Islet of Langerhans (tissue), 1 donor: ENCODE measurements around the gene NPW.
"Not testable (repeated sequence)": the region's sequence is repeated elsewhere in the genome, so short reads cannot be mapped to it uniquely, and the experiment has no call there.

ENCODE experiments used
- FAIRE-seq: peaks from one replicate; lab custom pipeline; 2011; peaks lifted over from hg19 to GRCh38; lab: Jason Lieb, UNC

NPW gene

DNA sequence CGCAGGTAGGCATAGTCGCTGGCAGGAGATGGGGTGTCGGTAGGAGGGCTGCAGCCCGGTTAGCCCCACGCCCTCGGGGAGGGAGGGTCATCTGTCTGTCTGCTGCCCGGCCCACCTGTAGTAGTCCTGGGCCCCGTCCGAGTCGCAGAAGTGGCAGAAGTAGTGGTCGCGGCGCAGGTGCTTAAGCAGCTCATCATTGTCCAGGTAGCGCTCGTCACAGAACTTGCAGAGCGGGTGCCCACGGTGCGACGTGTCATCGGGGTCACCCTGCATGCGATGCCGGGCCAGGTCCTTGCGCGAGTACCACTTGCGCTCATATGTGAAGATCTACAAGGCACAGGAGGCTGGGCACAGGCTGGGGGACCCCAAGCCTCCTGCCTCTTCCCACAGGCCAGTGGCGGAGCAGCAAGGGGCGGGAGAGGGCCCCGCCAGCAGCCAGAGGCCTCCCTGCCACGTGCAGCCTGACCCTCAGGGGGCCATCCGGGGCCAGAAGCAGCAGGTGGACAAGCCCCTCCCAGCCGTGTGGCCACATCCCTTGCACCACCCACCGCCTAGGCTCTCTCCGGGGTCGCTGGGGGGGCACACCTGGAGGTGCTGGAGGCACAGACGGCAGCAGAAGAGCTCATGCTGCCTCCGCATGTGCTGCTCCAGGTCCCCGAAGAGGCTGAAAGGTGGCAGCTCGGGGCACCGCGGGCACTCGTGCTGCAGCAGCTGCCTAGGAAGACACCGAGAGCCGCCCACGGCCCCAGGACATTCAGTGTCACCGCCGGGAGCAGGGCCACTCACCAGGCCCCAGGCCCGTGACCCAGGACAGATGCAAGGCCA lies 17.0 kb upstream of the NPW start:
- FAIRE-seq, result no peak

DNA sequence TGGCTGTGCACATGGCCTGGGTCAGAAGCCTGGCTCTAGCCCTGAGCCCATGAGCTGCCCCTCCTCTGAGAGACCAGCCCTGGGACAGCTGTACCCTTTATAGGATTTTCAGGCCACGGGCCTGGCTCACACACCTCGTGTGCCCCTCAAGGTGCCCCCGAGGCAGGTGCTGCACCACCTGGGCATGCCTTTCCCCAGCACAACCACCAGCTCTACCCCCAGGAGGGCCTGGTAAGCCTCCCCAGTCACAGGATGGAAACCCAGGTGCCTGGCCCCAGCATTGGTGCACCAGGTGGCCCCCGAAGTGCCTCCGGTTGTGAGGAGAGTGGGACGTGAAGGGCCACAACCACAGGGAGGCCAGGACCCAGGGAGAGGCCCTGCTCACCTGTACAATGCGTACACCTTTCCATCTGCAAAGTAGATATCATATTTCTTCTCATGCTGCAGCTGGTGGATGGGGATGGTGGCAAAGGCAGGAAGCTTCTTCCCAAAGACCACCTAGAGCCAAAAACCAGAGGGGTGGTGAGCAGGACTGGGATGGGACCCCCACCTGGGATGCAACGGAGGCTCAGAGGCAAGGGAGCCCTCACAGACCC lies 16.3 kb upstream of the NPW start:
- FAIRE-seq, result no peak

DNA sequence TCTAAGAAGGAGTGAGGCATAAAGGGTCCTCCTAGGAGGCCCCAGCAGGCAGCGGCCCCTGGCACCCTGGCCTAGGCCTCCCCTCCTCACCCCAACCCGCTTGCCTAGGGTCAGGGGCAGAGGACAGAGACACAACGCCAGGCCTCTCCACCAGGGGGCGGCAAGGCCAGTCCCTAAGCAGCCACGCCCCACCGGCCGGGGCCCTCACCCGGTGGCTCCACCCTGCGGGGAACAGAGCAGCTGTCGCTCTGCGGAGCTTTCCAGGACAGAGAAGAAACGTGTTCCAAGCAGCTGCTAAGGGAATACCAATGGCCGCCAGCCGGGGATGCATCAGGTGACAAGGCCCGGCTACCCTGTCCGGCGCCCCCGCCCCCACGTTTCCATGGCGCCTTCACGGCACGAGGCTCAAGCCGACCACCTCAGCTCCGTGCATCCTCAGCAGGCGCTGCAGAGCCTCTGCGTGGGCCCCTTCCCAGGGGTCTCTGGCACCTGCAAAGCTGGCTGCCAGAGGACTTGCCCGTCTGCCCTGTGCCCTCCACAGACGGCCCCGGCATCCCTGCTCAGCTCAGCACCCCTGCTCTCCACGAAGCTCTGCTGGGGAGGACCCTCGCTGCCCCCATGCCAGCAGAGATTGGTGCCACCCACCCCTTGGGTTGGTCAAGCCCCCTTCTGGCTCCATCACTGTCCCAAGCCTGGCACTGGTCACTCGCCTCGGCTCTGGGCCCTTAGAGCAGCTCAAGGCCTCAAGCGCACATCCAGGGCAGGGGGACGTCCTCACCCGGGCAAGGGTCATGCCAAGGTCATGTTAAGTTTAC lies 15.6 kb upstream of the NPW start:
- FAIRE-seq, result no peak

DNA sequence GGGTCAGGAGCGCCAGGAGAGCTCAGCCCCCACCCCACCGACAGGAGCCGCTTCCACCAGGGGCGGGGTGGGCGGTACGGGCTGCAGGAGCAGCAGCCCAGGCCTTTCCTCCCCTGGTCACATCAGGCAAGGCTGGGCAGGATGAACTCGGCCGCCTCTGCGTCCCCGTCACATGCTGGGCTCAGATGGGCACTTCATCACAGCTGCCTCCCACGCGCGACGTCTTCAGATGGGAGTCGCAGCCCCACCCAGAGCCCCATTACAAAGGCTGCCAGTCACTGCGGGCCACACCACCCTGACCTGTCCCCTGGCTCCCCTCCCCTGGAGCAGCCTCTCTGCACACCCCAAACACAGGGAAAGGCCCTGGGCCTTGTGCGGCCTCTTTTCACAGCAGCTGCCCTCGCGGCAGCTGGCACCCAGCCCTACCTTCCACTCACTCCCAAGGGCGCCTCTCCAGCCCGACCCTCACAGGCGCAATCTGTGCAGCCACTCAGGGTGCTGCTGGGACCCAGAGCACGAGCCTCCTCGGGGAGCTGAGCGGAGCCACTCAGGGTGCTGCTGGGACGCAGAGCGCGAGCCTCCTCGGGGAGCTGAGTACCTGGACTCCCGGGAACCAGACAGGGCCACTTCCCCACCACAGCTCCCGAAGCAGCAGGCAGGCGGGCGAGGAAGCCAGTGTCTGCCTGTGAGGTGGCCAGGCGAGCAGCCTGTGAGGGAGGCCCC lies 14.6 kb upstream of the NPW start:
- no peak for FAIRE-seq

DNA sequence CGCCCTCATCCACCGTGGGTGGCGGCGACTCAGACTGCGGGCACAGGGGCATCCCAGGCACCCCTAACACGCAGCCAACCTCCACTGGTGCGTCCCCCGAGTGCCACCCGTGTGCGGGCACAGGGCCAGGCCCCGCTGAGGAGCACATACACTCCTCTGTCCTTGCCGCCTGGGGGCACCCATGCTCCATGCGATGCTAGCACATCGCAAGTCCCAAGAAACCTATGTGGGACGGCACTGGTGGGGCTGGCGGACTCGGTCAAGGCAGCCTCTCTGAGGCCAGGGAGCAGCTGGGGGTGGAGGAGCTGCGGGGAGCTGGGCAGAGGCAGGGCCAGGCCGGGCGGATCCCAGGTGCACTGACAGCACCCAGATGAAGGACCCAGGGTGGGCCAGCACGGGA lies 13.9 kb upstream of the NPW start:
- FAIRE-seq, result no peak

DNA sequence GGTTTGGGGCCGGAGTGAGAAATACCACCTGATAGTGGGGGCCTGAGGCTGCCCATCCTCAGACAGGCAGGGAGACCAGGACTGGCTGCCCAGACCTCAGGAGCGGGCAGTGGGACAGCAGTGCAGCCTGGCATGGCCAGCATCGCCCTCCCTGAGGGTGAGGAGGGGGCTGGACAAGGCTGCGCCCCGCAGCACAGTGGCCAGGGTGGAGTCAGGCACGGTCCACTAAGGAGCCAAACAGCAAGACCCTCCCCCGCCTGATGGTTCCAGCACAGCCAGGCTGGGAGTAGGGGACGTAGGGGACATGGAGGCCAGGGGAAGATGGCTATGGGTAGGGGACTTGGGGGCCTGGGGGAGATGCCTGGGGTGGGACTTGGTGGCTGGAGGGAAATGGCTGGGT lies 13.3 kb upstream of the NPW start:
- no peak for FAIRE-seq

DNA sequence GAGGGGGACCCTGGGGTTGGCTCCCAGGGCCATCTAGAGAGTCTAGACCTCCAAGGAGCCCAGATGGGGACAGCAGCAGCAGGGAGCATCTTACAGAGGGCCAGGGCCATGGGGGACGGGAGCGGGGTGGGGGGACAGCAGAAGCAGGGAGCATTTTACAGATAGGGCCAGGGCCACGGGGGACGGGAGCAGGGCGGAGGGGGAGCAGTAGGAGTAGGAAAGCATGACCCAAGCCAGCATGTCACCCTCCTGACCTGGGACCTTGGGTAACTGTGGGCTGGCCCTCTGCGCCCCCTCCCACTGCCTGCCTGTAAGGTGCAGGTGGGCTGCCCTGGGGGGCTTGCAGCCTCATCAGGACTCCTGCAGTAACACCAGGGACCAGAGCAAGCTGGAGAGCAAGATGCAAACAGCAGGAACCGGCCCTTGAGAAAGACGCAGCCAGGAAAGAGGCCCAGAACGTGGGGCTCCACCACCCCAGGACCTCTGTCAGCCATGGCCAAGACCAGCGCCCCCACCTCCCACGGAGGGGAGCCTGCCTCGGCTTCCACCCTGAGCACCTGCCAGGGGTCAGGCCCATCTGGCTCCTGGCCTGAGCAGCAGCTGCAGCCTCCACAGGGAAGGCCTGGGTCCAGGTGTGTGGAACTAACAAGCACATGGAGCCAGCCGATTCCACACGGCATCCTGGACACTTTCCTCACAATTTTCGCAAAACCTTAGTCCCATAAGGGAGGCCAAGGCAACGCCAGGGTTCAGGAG lies 12.3 kb upstream of the NPW start:
- FAIRE-seq, result no peak

DNA sequence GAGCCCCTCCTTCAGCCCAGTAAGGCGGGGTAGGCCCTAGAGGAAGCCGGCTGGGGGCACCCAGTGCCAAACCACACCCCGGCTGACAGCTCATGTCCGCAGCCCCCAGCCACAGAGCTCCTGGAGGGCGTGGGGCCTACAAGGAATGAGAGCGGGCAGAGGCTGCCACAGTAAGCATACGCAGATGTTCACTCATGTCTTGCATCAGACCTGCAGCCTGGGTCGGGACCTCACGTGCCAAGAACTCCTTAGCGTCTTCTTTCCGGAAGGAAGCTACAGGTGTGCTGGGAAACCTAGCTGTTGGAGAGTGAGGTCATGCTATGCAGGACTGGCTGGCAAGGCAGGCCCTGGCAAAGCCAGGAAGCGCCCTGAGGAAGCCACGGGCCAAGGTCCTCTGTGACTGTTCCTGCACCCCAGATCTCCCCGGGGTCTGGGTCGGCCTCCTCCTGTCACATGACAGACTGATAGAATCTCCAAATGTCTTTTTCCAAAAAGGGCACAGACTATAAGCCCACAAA lies 11.5 kb upstream of the NPW start:
- FAIRE-seq, result no peak

DNA sequence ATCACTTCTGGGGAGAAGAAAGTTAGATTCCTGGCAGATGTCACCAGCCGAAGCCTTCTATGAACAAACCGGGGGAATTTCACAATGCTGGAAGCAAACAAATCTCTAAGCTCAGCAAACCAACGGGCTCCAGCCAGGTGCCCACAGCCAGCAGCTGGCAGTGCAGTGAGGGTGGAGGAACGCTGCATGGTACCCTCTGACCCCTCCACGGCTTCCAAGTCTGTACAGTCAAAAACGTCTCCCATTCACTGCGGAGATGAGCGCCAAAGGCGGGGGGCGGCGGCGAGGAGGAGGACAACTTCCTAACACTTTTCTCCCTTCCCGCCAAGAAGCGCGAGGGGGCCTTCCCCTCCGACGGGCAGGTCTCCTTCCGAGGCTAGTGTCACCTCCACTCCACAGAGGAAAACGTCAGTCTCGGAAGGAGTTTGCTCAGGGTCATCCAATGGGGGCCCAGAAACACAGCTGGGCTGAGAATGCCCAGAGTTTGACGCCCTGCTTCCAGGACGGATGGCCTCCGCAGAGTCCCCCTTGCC lies 10.9 kb upstream of the NPW start:
- FAIRE-seq, result no peak

DNA sequence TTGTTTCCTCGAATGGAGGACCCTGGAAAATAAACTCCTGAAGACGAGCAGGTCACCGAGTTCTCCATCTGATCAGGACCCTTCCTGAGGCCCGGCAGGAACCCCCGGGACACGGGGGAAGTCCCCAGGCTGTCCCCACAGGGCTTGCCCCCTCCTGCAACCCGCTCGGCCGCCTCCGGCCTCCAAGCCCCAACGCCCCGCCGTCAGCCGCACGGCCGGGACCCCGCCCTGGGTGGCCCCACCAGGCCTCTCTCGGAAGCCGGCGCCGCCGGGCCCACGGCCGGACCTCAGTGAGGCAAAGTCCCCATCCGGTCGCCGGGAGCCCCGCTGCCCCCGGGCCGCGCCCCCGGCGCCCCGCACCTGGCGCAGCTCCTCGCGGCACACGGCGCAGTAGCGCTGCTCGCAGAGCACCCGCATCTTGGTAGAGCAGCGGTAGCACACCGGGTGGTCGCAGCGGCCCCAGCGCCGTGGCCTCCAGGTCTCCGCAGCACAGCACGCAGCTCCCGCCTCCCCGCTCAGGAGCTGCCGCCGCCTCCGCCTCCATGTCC lies 10.3 kb upstream of the NPW start:
- FAIRE-seq, result no peak

DNA sequence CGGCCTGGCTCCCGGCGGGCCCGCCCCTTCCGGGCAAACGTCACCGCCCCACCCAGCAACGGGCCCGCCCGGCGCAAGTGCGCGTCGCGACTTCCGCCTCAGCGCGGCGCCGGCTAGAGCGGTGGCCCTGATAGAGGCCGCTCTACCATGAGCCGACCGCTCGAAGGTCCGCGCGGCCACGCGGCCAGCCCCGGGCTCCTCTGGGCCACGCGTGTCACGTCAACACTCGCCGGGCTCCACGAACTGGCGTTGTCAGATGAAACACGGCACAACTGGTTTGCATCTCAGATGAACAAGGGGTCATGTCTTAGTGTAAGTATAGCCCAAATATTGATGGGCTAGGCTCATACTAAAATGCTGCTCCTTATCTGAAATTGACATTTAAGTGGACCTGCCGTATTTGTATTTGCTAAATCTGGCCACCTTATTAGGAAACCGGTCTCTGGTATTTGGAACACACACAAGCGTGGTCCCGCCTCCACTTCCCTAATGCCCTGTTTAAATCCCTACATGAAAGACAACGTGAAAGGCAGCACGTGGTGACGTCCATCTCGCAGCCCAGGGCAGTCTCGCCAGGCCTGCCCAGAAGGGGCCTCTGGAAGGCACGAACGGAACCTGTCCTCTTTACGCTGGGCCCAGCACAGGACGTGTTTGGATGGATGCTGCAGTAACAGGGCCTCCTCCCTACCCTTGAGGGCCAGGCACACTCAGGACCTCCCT lies 9.6 kb upstream of the NPW start, which contains the start of gene ZNF598:
ZNF598 (minus strand) TSS at position 31 of the 720 bp plus-strand sequence.
- FAIRE-seq, result no peak

DNA sequence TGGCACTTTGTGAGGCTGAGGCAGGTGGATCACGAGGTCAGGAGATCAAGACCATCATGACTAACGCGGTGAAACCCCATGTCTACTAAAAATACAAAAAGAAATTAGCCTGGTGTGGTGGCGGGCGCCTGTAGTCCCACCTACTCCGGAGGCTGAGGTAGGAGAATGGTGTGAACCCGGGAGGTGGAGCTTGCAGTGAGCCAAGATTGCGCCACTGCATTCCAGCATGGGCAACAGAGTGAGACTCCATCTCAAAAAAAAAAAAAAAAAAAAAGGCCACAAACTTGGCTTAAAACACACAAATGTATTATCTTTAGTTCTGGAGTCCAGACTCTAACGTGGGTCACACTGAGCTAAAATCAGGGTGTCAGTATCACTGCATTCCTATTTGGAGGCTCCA lies 7.9 kb upstream of the NPW start:
- not testable (repeated sequence) for FAIRE-seq

DNA sequence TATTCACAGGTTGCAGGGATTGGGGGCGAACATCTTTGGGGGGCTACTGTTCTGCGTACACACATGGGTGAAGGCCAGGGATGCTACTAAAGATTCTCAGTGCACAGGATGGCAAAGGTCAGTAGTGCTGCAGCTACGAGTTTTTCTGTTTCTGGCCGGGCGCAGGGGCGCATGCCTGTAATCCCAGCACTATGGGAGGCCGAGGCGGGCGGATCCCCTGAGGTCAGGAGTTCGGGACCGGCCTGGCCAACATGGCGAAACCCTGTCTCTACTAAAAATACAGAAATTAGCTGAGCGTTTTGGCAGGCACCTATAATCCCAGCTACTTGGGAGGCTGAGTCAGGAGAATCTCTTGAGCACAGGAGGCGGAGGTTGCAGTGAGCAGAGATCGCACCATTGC lies 6.1 kb upstream of the NPW start:
- FAIRE-seq, result no peak

DNA sequence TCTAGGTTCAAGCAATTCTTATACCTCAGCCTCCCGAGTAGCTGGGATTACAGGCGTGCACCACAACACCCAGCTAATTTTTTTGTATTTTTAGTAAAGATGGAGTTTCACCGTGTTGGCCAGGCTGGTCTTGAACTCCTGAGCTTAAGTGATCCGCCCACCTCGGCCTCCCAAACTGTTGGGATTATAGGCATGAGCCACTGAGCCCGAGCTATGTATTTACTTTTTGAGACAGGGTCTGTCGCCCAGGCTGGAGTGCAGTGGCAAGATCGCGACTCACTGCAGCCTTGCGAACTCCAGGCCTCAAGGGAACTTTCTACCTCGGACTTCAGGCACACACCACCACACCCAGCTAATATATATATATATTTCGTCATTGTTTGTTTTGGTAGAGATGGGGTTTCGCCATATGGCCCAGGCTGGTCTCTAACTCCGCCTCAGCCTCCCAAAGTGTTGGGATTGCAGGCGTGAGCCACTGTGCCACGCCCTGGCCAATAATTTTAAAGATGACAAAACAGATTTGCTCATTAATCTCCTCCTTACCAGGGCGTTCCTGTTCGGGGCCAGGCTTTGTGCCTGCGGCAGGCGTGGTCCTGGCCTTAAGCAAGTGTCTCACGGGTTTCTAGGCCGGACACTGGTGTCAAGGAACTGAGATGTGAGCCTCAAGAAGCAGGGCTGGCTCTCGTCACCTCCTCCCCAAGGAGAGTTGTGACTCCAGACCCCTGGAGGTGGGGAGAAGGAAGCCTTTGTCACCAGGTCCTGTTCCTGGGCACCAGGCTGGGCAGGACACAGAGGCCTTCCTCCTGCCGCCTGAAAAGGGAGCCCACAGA lies 4.3 kb upstream of the NPW start:
- no peak for FAIRE-seq

DNA sequence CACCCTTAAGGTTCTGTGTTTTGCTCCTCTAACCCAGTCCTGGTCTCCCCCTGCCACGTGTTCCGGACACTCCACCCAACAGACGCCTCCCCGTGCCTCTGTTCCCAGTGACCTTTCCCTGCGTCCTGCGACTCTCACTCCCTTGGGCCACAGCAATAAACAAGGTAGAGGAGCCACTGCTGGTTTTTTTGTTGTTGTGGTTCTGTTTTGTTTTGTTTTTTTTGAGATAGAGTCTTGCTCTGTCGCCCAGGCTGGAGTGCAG lies 3.7 kb upstream of the NPW start:
- FAIRE-seq, result no peak

DNA sequence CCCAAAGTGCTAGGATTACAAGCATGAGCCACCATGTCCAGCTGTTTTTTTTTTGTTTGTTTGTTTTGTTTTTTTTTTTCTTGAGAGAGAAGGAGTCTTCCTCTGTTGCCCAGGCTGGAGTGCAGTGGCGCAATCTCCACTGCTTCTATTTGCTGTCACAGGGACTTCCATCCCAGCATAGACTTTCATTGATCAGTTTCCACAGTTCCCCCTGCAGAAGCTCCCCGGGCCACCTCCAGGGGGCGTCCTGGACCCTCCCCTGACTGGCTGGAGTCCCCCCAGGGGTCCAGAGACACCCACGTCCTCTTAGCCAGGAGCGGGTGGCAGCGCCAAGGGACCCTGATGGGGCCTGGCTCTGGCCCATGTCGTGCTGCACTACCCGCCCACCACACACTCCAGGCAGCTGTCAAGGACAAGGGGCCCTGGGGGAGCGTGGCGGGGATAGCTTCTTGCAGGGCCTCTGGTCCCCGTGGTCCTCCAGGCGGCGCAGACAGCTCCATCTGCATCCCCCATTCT lies 3.1 kb upstream of the NPW start:
- FAIRE-seq, result no peak

DNA sequence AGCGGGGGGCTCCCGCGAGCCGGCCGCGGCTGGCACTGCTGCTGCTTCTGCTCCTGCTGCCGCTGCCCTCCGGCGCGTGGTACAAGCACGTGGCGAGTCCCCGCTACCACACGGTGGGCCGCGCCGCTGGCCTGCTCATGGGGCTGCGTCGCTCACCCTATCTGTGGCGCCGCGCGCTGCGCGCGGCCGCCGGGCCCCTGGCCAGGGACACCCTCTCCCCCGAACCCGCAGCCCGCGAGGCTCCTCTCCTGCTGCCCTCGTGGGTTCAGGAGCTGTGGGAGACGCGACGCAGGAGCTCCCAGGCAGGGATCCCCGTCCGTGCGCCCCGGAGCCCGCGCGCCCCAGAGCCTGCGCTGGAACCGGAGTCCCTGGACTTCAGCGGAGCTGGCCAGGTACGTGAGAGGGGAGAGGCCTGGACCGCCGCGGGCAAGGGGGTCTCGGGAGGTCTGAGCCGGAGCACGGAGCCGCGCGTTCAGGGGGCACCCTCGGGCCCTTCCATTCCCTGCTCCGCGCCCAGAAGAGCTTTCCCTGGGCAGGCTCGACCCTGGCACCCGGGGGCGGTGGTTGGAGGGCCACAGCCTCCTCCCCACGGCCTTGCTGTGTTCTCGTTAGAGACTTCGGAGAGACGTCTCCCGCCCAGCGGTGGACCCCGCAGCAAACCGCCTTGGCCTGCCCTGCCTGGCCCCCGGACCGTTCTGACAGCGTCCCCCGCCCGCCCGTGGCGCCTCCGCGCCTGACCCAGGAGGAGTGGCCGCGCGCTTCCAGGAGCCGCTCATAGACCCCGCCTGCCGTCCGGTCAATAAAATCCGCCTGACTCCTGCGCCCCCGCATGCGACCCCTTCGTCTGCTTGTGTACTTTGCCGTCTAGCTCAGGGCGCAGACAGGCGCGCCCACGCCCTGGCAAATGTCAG lies 591 bp downstream of the NPW start:
- FAIRE-seq, result no peak

DNA sequence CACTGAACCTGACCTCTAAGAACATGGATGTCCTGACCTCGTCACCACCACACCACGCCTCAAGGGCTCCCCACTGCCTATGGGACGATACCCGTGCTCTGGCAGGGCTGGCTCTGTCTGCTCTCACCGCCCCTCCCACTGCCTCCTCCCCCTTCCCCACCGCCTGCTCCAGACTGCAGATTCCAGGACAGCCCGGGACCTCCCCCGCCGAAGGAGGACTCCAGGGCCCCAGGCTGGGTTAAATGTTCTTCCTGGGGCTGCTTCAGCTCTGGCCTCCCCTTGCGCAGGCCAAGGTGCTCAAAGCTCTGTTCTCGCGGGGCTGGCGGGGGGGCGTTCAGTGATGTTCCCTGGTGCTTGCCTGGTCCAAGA lies 3.1 kb downstream of the NPW start:
- FAIRE-seq, result no peak
